Neural progenitor cell (in vitro differentiated cells): ENCODE measurements around the gene LYPD5. TPM values are rescaled to one million over a fixed set of nuclear protein-coding genes. Genes with fewer than 3 reads are reported as not detected.

Source experiments
- DNase-seq: peaks from one replicate; pipeline ENCODE4 v3.0.0-alpha.2; 2016; ENCODE audit warnings: low spot score
- H2AFZ ChIP-seq: fragments of 200-600 bp; sonication (generic); replicated peaks from 2 replicates; pipeline ENCODE4 v1.6.1; 2016; ENCODE audit warnings: antibody characterized with exemption
- H3F3A ChIP-seq: fragments of 200-600 bp; sonication (generic); 2 replicates; pipeline ENCODE4 v1.6.1; 2016; ENCODE audit warnings: antibody characterized with exemption, low read depth
- H3K27ac ChIP-seq: fragments of 200-600 bp; sonication (generic); 2 replicates; pipeline ENCODE4 v1.5.1; 2016; ENCODE audit warnings: mild to moderate bottlenecking
- H3K27me3 ChIP-seq: fragments of 200-600 bp; sonication (generic); 2 replicates; pipeline ENCODE4 v1.6.1; 2016; ENCODE audit warnings: mild to moderate bottlenecking, moderate library complexity
- H3K36me3 ChIP-seq: fragments of 200-600 bp; sonication (generic); 2 replicates; pipeline ENCODE4 v1.5.1; 2016
- H3K4me1 ChIP-seq: fragments of 200-600 bp; sonication (generic); 2 replicates; pipeline ENCODE4 v1.6.1; 2016; ENCODE audit warnings: mixed run types
- H3K4me2 ChIP-seq: fragments of 200-600 bp; sonication (generic); 2 replicates; pipeline ENCODE4 v1.6.1; 2016
- H3K4me3 ChIP-seq: fragments of 200-600 bp; sonication (generic); 2 replicates; pipeline ENCODE4 v1.5.1; 2016
- H3K79me2 ChIP-seq: fragments of 200-600 bp; sonication (generic); 2 replicates; pipeline ENCODE4 v1.6.1; 2016; ENCODE audit warnings: low read depth
- H3K9ac ChIP-seq: fragments of 200-600 bp; sonication (generic); 2 replicates; pipeline ENCODE4 v1.6.1; 2016
- H3K9me3 ChIP-seq: fragments of 200-600 bp; sonication (generic); 2 replicates; pipeline ENCODE4 v1.5.1; 2016; ENCODE audit warnings: low read depth
- H4K20me1 ChIP-seq: fragments of 200-600 bp; sonication (generic); 2 replicates; pipeline ENCODE4 v1.6.1; 2016; ENCODE audit warnings: low read depth
- H3K27ac Mint-ChIP-seq: 3 replicates; pipeline ENCODE4 v1.8.0; 2021; ENCODE audit warnings: mixed read lengths
- H3K27me3 Mint-ChIP-seq: 2 replicates; pipeline ENCODE4 v1.8.0; 2022; ENCODE audit warnings: low read depth, mild to moderate bottlenecking, inconsistent platforms, moderate library complexity, mixed read lengths; ENCODE audit not compliant: insufficient read depth
- H3K36me3 Mint-ChIP-seq: 3 replicates; pipeline ENCODE4 v1.8.0; 2021; ENCODE audit warnings: mixed read lengths
- H3K4me1 Mint-ChIP-seq: 3 replicates; pipeline ENCODE4 v1.8.0; 2021; ENCODE audit warnings: mixed read lengths
- H3K4me3 Mint-ChIP-seq: 3 replicates; pipeline ENCODE4 v1.8.0; 2021; ENCODE audit warnings: mild to moderate bottlenecking, moderate library complexity, mixed read lengths
- H3K9me3 Mint-ChIP-seq: 3 replicates; pipeline ENCODE4 v1.8.0; 2020; ENCODE audit warnings: mixed read lengths
- CTCF ChIP-seq: fragments of 200-600 bp; sonication (generic); IDR thresholded peaks from 2 replicates; pipeline ENCODE4 v1.5.1; 2017; ENCODE audit warnings: antibody characterized with exemption, mild to moderate bottlenecking
- EZH2 ChIP-seq: fragments of 200-600 bp; sonication (generic); IDR thresholded peaks from 2 replicates; pipeline ENCODE4 v1.6.1; 2017; ENCODE audit warnings: antibody characterized with exemption, mild to moderate bottlenecking, moderate library complexity
- EZH2phosphoT487 ChIP-seq: fragments of 200-600 bp; sonication (generic); IDR thresholded peaks from 2 replicates; pipeline ENCODE4 v1.6.1; 2017; ENCODE audit warnings: antibody characterized with exemption
- total RNA-seq: library from RNA; depleted of rRNA; stranded (reverse); fragments of >200 nt; gene quantifications from 2 replicates; pipeline ENCODE4 v1.2.3, GENCODE V29; 2015; ENCODE audit warnings: low replicate concordance

LYPD5 gene
- total RNA-seq, 1 donor from 2014 or later = not detected

DNA sequence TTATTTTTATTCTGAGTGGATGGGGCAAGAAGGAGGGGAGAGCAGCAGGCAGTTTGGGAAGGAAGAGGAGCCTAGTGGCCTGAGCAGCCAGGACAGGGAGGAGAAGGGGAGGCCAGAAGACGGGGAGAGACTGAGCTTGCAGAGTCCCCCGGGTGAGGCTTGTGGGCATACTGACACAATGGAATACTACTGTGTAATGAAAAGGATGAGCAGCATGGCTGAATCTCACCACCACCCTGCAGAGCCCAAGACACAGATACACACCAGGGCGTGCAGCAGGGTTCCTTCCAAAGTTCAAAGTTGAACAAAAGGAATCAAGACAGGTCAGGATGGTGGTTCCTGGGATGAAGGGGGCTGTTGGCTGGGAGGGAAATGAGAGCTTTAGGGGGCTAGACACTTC is 39.4 kb downstream of the LYPD5 start:
- no peak for DNase-seq

DNA sequence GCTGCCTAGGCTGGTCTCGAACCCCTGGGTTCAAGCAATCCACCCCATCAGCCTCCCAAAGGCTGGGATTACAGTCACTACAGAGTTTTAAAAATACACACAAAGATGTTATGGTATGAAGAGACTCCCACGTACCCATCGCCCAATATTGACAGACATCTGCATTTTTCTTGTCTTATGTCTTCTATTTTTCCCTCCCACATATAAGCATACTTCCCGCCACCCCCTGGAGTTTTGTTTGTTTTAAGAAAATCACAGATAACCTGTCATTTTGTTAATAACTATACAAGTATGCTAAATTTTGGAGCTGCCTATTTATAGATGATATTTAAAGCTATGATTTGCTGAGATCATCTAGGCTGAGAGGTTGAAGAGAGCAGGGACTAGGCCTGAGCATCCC is 41.3 kb downstream of the LYPD5 start:
- no peak overlapping the region for H3K4me3 ChIP-seq
- H3K9me3 ChIP-seq = no peaks in the 10 kb centered on the region
- peaks cover 4% of the 10 kb centered on the region for H3K36me3 Mint-ChIP-seq
- no peak overlapping the region for H3K27ac ChIP-seq
- H3K27me3 ChIP-seq = no peaks in the 10 kb centered on the region
- no peak overlapping the region for H3K27ac Mint-ChIP-seq
- H3K4me1 ChIP-seq = peaks cover 4% of the 10 kb centered on the region
- H3K4me1 Mint-ChIP-seq = peaks cover 11% of the 10 kb centered on the region
- H2AFZ ChIP-seq = no peak overlapping the region
- no peak overlapping the region for H3K9ac ChIP-seq
- H4K20me1 ChIP-seq = no peaks in the 10 kb centered on the region
- peaks cover 6% of the 10 kb centered on the region for H3F3A ChIP-seq
- no peak overlapping the region for H3K4me3 Mint-ChIP-seq
- peaks cover 6% of the 10 kb centered on the region for H3K27me3 Mint-ChIP-seq
- H3K79me2 ChIP-seq = peaks cover 2% of the 10 kb centered on the region
- H3K36me3 ChIP-seq = no peaks in the 10 kb centered on the region
- DNase-seq = no peak
- TF ChIP-seq CTCF = no peak
- no peak for TF ChIP-seq EZH2
- no peak for TF ChIP-seq EZH2phosphoT487
- H3K4me2 ChIP-seq = no peak overlapping the region
- no peaks in the 10 kb centered on the region for H3K9me3 Mint-ChIP-seq

More for the DNA sequence above, 39.4 kb downstream of the LYPD5 start:
- Mint-ChIP-seq H3K27me3 (peaks cover 12% of the 10 kb centered on the region), H3K9me3 (no peaks in the 10 kb centered on the region), H3K27ac (peak overlapping the region; percentile 38), H3K36me3 (no peaks in the 10 kb centered on the region), H3K4me3 (no peak overlapping the region), H3K4me1 (peaks cover 6% of the 10 kb centered on the region)
- H3F3A ChIP-seq = peaks cover 6% of the 10 kb centered on the region
- H3K4me1 ChIP-seq = peaks cover 4% of the 10 kb centered on the region
- H3K27ac ChIP-seq = no peak overlapping the region
- no peak overlapping the region for H3K4me2 ChIP-seq
- TF ChIP-seq CTCF (no peak), EZH2 (no peak), EZH2phosphoT487 (no peak)
- H3K9me3 ChIP-seq = no peaks in the 10 kb centered on the region
- H3K79me2 ChIP-seq = no peaks in the 10 kb centered on the region
- no peaks in the 10 kb centered on the region for H4K20me1 ChIP-seq
- no peak overlapping the region for H2AFZ ChIP-seq
- no peaks in the 10 kb centered on the region for H3K36me3 ChIP-seq
- H3K27me3 ChIP-seq = no peaks in the 10 kb centered on the region
- H3K9ac ChIP-seq = no peak overlapping the region
- no peak overlapping the region for H3K4me3 ChIP-seq

- Histone ChIP-seq H3K79me2 (peaks cover 5% of the 10 kb centered on the region), H4K20me1 (no peaks in the 10 kb centered on the region), H3K9me3 (no peaks in the 10 kb centered on the region), H3K4me3 (no peak overlapping the region), H3K36me3 (no peaks in the 10 kb centered on the region), H2AFZ (no peak overlapping the region), H3F3A (peaks cover 12% of the 10 kb centered on the region), H3K4me2 (no peak overlapping the region), H3K27ac (no peak overlapping the region), H3K4me1 (peaks cover 4% of the 10 kb centered on the region), H3K27me3 (no peaks in the 10 kb centered on the region), H3K9ac (no peak overlapping the region)
- H3K9me3 Mint-ChIP-seq = no peaks in the 10 kb centered on the region
- peaks cover 4% of the 10 kb centered on the region for H3K36me3 Mint-ChIP-seq
- H3K4me1 Mint-ChIP-seq = peaks cover 13% of the 10 kb centered on the region
- H3K4me3 Mint-ChIP-seq = no peak overlapping the region
- H3K27me3 Mint-ChIP-seq = peaks cover 9% of the 10 kb centered on the region
- TF ChIP-seq CTCF = peak; percentile 34
- no peak for TF ChIP-seq EZH2phosphoT487
- H3K27ac Mint-ChIP-seq = peak overlapping the region; percentile 30
- DNase-seq = no peak
Measured at GRCh38 chr19:43759515-43759914, 42.7 kb downstream of the LYPD5 start.
